ENCODE results near the gene LMF1. TPM values are rescaled to one million over a fixed set of nuclear protein-coding genes. Genes with fewer than 3 reads are reported as not detected.

LMF1 gene
- total and polyA plus RNA-seq, 2 donors (not counting 1 experiment from before 2014, with no cell fraction given): 36.4 to 63.2 TPM

GRCh38 chr16:962901-963814 lies 7.6 kb downstream of the LMF1 start:
- intact Hi-C loops (cut with micrococcal nuclease): no loop called here
- Histone ChIP-seq H3K4me1 (ENCODE audit: control insufficient read depth in 2 of 2, insufficient read depth in 2 of 2, low read length in 2 of 2) (no peaks in the 10 kb centered on the region), H3K36me3 (replicated peaks in 1 of 2; ENCODE audit: control extremely low read depth in 1 of 2, control insufficient read depth in 1 of 2, extremely low read depth in 1 of 2, insufficient read depth in 2 of 2, low read length in 1 of 2) (peaks cover 0 to 2% of the 10 kb centered on the region in 2 experiments), H3K4me3 (ENCODE audit: control extremely low read depth in 1 of 5, extremely low read depth in 1 of 5, insufficient read depth in 1 of 5, low read depth in 2 of 5, low read length in 4 of 5) (no peak overlapping the region), H3K79me2 (ENCODE audit: control insufficient read depth, insufficient read depth, low read length) (peaks cover 6% of the 10 kb centered on the region), H3K27me3 (replicated peaks in 1 of 4; ENCODE audit: control extremely low read depth in 1 of 4, control insufficient read depth in 3 of 4, insufficient read depth in 4 of 4, low read length in 3 of 4) (no peaks in the 10 kb centered on the region), H3K9me3 (ENCODE audit: control extremely low read depth in 1 of 3, control insufficient read depth in 2 of 3, insufficient read depth in 1 of 3, low read length in 2 of 3) (peaks cover 0 to 4% (median 0%) of the 10 kb centered on the region in 3 donors), H3K4me2 (replicated peaks; ENCODE audit: low read depth, low read length, poor library complexity, severe bottlenecking) (no peak overlapping the region), H4K20me1 (ENCODE audit: control insufficient read depth, insufficient read depth, low read length, poor library complexity, severe bottlenecking) (peaks cover 21% of the 10 kb centered on the region), H3K27ac (ENCODE audit: low read length in 2 of 2) (no peak overlapping the region), H3K9ac (ENCODE audit: low read length) (no peak overlapping the region), H2AFZ (ENCODE audit: insufficient read depth, low read depth, low read length, poor library complexity, severe bottlenecking) (no peak overlapping the region)
- Mint-ChIP-seq H3K4me3 (no peak overlapping the region), H3K9me3 (ENCODE audit: insufficient read depth) (no peaks in the 10 kb centered on the region), H3K27ac (no peak overlapping the region), H3K4me1 (peaks cover 10% of the 10 kb centered on the region), H3K27me3 (no peaks in the 10 kb centered on the region)
- no peak for TF ChIP-seq CTCF (IDR thresholded peaks at IDR 0.05)
- no peak for TF ChIP-seq EZH2 (IDR thresholded peaks at IDR 0.05; ENCODE audit: borderline replicate concordance, insufficient read depth, low read depth, low read length, poor library complexity, severe bottlenecking)
- ATAC-seq (ENCODE audit: low read depth) (no peak), DNase-seq (no peak)
- WGBS (ENCODE audit: insufficient coverage): 96% methylated on average over 18 of the region's 23 CpGs
- ChIA-PET POLR2A (interaction anchor here (0.7 kb wide), 1 partner anchor 18 kb away, joined by 5 read pairs; no protein-coding TSS in a partner anchor), CTCF (no interaction called here)

GRCh38 chr16:962366-962765 lies 8.4 kb downstream of the LMF1 start:
- TF ChIP-seq EZH2 (IDR thresholded peaks at IDR 0.05; ENCODE audit: borderline replicate concordance, insufficient read depth, low read depth, low read length, poor library complexity, severe bottlenecking) (no peak), CTCF (IDR thresholded peaks at IDR 0.05) (no peak)
- H3K9ac ChIP-seq (ENCODE audit: low read length): no peak overlapping the region
- H3K4me1 ChIP-seq (ENCODE audit: control insufficient read depth in 2 of 2, insufficient read depth in 2 of 2, low read length in 2 of 2): no peaks in the 10 kb centered on the region
- H3K27ac ChIP-seq (ENCODE audit: low read length in 2 of 2): no peak overlapping the region
- H3K36me3 ChIP-seq (replicated peaks in 1 of 2; ENCODE audit: control extremely low read depth in 1 of 2, control insufficient read depth in 1 of 2, extremely low read depth in 1 of 2, insufficient read depth in 2 of 2, low read length in 1 of 2): peaks cover 0 to 2% of the 10 kb centered on the region in 2 experiments
- ChIA-PET POLR2A (no interaction called here), CTCF (no interaction called here)
- Mint-ChIP-seq H3K27ac (no peak overlapping the region), H3K27me3 (no peaks in the 10 kb centered on the region), H3K4me1 (peaks cover 10% of the 10 kb centered on the region), H3K4me3 (no peak overlapping the region), H3K9me3 (ENCODE audit: insufficient read depth) (no peaks in the 10 kb centered on the region)
- peaks cover 16% of the 10 kb centered on the region for H4K20me1 ChIP-seq (ENCODE audit: control insufficient read depth, insufficient read depth, low read length, poor library complexity, severe bottlenecking)
- ATAC-seq (ENCODE audit: low read depth): no peak
- H3K4me2 ChIP-seq (replicated peaks; ENCODE audit: low read depth, low read length, poor library complexity, severe bottlenecking): no peak overlapping the region
- H3K27me3 ChIP-seq (replicated peaks in 1 of 4; ENCODE audit: control extremely low read depth in 1 of 4, control insufficient read depth in 3 of 4, insufficient read depth in 4 of 4, low read length in 3 of 4): no peaks in the 10 kb centered on the region
- no peak overlapping the region for H3K4me3 ChIP-seq (ENCODE audit: control extremely low read depth in 1 of 5, extremely low read depth in 1 of 5, insufficient read depth in 1 of 5, low read depth in 2 of 5, low read length in 4 of 5)
- DNase-seq: no peak
- H3K9me3 ChIP-seq (ENCODE audit: control extremely low read depth in 1 of 3, control insufficient read depth in 2 of 3, insufficient read depth in 1 of 3, low read length in 2 of 3): peaks cover 0 to 4% (median 0%) of the 10 kb centered on the region in 3 donors
- peaks cover 6% of the 10 kb centered on the region for H3K79me2 ChIP-seq (ENCODE audit: control insufficient read depth, insufficient read depth, low read length)
- H2AFZ ChIP-seq (ENCODE audit: insufficient read depth, low read depth, low read length, poor library complexity, severe bottlenecking): no peak overlapping the region
- WGBS (ENCODE audit: insufficient coverage): 100% methylated on average over 14 of the region's 22 CpGs
- intact Hi-C loops (cut with micrococcal nuclease): no loop called here

Measured in B cell (primary cell).